Prostate gland (tissue), 2 donors: ENCODE measurements around the gene EBF3.

Experiments used
- CTCF ChIP-seq, 4 experiments: fragments of 200-600 bp in 2 of 4; fragments of 450-650 bp in 2 of 4; sonication (generic) in 2 of 4; IDR thresholded peaks; 1 replicate in 3 of 4; 2 replicates in 1 of 4; pipeline ENCODE4 v1.5.1; 2016 to 2019; ENCODE audit warnings: antibody characterized with exemption in 4 of 4, mild to moderate bottlenecking in 2 of 4, moderate library complexity in 2 of 4
- POLR2A ChIP-seq: fragments of 450-650 bp; IDR thresholded peaks from one replicate; pipeline ENCODE4 v1.6.1; 2016; ENCODE audit warnings: antibody characterized with exemption, mild to moderate bottlenecking
- POLR2AphosphoS5 ChIP-seq: sonication (generic); formaldehyde crosslinking; IDR thresholded peaks from one replicate; pipeline ENCODE4 v1.6.1; 2017; ENCODE audit warnings: antibody characterized with exemption

- TF ChIP-seq CTCF (IDR thresholded peaks at IDR 0.05) (no peak), POLR2A (no peak), POLR2AphosphoS5 (no peak)
Observed at GRCh38 chr10:129861776-129862531, 102.1 kb downstream of the EBF3 start.
